Measurements from ENCODE around the gene CALML3. TPM values are rescaled to one million over a fixed set of nuclear protein-coding genes. Genes with fewer than 3 reads are reported as not detected.

CALML3 gene
- total and polyA plus RNA-seq, 2 of the 13 experiments (the other 11 are each of a cell fraction or from before 2014, with no cell fraction given), result not detected

GRCh38 chr10:5528989-5529701, 4.4 kb downstream of the CALML3 start:
- H3K9me3 ChIP-seq (ENCODE audit: low read length), result no peaks in the 10 kb centered on the region
- no peak overlapping the region; a peak in 1 of 6 replicates for H3K4me3 ChIP-seq (replicated peaks in 1 of 3; ENCODE audit: insufficient read depth in 1 of 3, low read depth in 2 of 3, low read length in 3 of 3)
- H4K20me1 ChIP-seq (ENCODE audit: insufficient read depth, low read length), result no peaks in the 10 kb centered on the region
- H3K27me3 ChIP-seq (ENCODE audit: control insufficient read depth in 1 of 2, insufficient read depth in 2 of 2, low read length in 2 of 2), result no peaks in the 10 kb centered on the region
- POLR2A ChIA-PET, result interaction anchor here (1.4 to 3.5 kb wide), 5 partner anchors 11 to 82 kb away, joined by 4 to 48 read pairs (median 17); no protein-coding TSS in a partner anchor
- H3K4me1 ChIP-seq (ENCODE audit: insufficient read depth, low read length), result peaks cover 95% of the 10 kb centered on the region
- peak overlapping the region; percentile 34; the same call in 1 of the 2 replicates for H3K4me2 ChIP-seq (ENCODE audit: low read depth, low read length)
- BruUV-seq (replicated peaks), result no TSS peak
- CTCF ChIA-PET (ENCODE audit: low intra/inter-chr PET ratio, low total read pairs), result no interaction called here
- 88% methylated on average over 9 of the region's 11 CpGs for WGBS (ENCODE audit: low lambda C conversion rate)
- intact Hi-C loops (cut with micrococcal nuclease; ENCODE audit: unreplicated experiment) (no loop called here), in situ Hi-C loops (cut with HindIII; ENCODE audit: extremely low pct_ligation_motif_present, low pct_unique_long_range_greater_than_20kb) (no loop called here)
- FAIRE-seq (no peak), ATAC-seq (no peak), DNase-seq (ENCODE audit: low spot score) (no peak)
- no peaks in the 10 kb centered on the region for H3K79me2 ChIP-seq (ENCODE audit: insufficient read depth, low read length)
- no peak overlapping the region for H2AFZ ChIP-seq (ENCODE audit: low read length)
- H3K9ac ChIP-seq (ENCODE audit: insufficient read depth, low read depth, low read length), result peak overlapping the region; percentile 5; the same call in 1 of the 2 replicates
- H3K27ac ChIP-seq (ENCODE audit: extremely low read length, insufficient read depth, low read length), result peak overlapping the region; percentile 44
- no peaks in the 10 kb centered on the region for H3K36me3 ChIP-seq (replicated peaks in 1 of 2; ENCODE audit: control insufficient read depth in 1 of 2, insufficient read depth in 2 of 2, low read length in 2 of 2)
- TF ChIP-seq DNMT3B (CRISPR knock-in tag; conservative IDR thresholded peaks at IDR 0.05) (no peak), ZBTB20 (CRISPR knock-in tag; IDR thresholded peaks at IDR 0.05; ENCODE audit: borderline replicate concordance, low read depth) (no peak), ZSCAN21 (CRISPR knock-in tag; IDR thresholded peaks at IDR 0.05; ENCODE audit: borderline replicate concordance) (no peak), SALL2 (CRISPR knock-in tag; IDR thresholded peaks at IDR 0.05) (no peak), ARHGAP35 (CRISPR knock-in tag; IDR thresholded peaks at IDR 0.05; ENCODE audit: borderline replicate concordance) (0 out of 2 replicates have a peak, but pooled peaks have one; percentile 9), ZMAT3 (CRISPR knock-in tag; conservative IDR thresholded peaks at IDR 0.05) (no peak), ZBTB8A (CRISPR knock-in tag; IDR thresholded peaks at IDR 0.05; ENCODE audit: borderline replicate concordance, low read depth) (no peak), DPF2 (CRISPR knock-in tag; IDR thresholded peaks at IDR 0.05; ENCODE audit: borderline replicate concordance, low read depth) (no peak), RARG (CRISPR knock-in tag; IDR thresholded peaks at IDR 0.05; ENCODE audit: low read depth) (no peak), MAX (IDR thresholded peaks at IDR 0.05) (no peak), ZNF280B (CRISPR knock-in tag; IDR thresholded peaks at IDR 0.05; ENCODE audit: borderline replicate concordance) (no peak), KDM5A (IDR thresholded peaks at IDR 0.05; ENCODE audit: borderline replicate concordance, low read length) (no peak), ZNF687 (CRISPR knock-in tag; IDR thresholded peaks at IDR 0.05) (peak; percentile 46; the same call in 1 of the 2 replicates)

All from HepG2 (cell line).